Measurements from ENCODE around the gene REEP1. TPM values are rescaled to one million over a fixed set of nuclear protein-coding genes. Genes with fewer than 3 reads are reported as not detected.
A peak's percentile ranks its signal among the peaks of the same experiment; 100 is the strongest.

REEP1 gene
- total RNA-seq, 1 donor from 2014 or later, result 12.0 TPM

- H3K27ac Mint-ChIP-seq, result peak overlapping the region; percentile 86
Measured at GRCh38 chr2:86213699-86214502, 123.5 kb downstream of the REEP1 start.

GRCh38 chr2:86213056-86213455 is 124.4 kb downstream of the REEP1 start:
- Mint-ChIP-seq H3K4me3 (ENCODE audit: low read depth) (no peak overlapping the region), H3K27me3 (no peaks in the 10 kb centered on the region), H3K27ac (no peak overlapping the region), H3K9me3 (ENCODE audit: low read depth) (no peaks in the 10 kb centered on the region), H3K4me1 (ENCODE audit: low read depth) (peaks cover 17% of the 10 kb centered on the region), H3K36me3 (ENCODE audit: insufficient read depth) (peaks cover 20% of the 10 kb centered on the region)
- DNase-seq (ENCODE audit: low spot score, unreplicated experiment), result no peak
- no peak for TF ChIP-seq CTCF (IDR thresholded peaks at IDR 0.05; ENCODE audit: unreplicated experiment)

More at GRCh38 chr2:86213699-86214502, 123.5 kb downstream of the REEP1 start:
- Mint-ChIP-seq H3K36me3 (ENCODE audit: insufficient read depth) (peaks cover 16% of the 10 kb centered on the region), H3K4me1 (ENCODE audit: low read depth) (peaks cover 18% of the 10 kb centered on the region), H3K27me3 (no peaks in the 10 kb centered on the region), H3K9me3 (ENCODE audit: low read depth) (no peaks in the 10 kb centered on the region), H3K4me3 (ENCODE audit: low read depth) (no peak overlapping the region)
- no peak for TF ChIP-seq CTCF (IDR thresholded peaks at IDR 0.05; ENCODE audit: unreplicated experiment)
- no peak for DNase-seq (ENCODE audit: low spot score, unreplicated experiment)

GRCh38 chr2:86211796-86212188 is 125.6 kb downstream of the REEP1 start:
- no peak for TF ChIP-seq CTCF (IDR thresholded peaks at IDR 0.05; ENCODE audit: unreplicated experiment)
- Mint-ChIP-seq H3K9me3 (ENCODE audit: low read depth) (no peaks in the 10 kb centered on the region), H3K36me3 (ENCODE audit: insufficient read depth) (peaks cover 23% of the 10 kb centered on the region), H3K4me1 (ENCODE audit: low read depth) (peaks cover 16% of the 10 kb centered on the region), H3K27me3 (no peaks in the 10 kb centered on the region), H3K4me3 (ENCODE audit: low read depth) (no peak overlapping the region), H3K27ac (no peak overlapping the region)
- DNase-seq (ENCODE audit: low spot score, unreplicated experiment), result no peak

GRCh38 chr2:86211033-86211795 is 126.2 kb downstream of the REEP1 start:
- H3K36me3 Mint-ChIP-seq (ENCODE audit: insufficient read depth), result peaks cover 27% of the 10 kb centered on the region
- H3K27ac Mint-ChIP-seq, result no peak overlapping the region
- H3K9me3 Mint-ChIP-seq (ENCODE audit: low read depth), result no peaks in the 10 kb centered on the region
- DNase-seq (ENCODE audit: low spot score, unreplicated experiment), result no peak
- TF ChIP-seq CTCF (IDR thresholded peaks at IDR 0.05; ENCODE audit: unreplicated experiment), result no peak
- H3K4me3 Mint-ChIP-seq (ENCODE audit: low read depth), result no peak overlapping the region
- no peaks in the 10 kb centered on the region for H3K27me3 Mint-ChIP-seq
- peaks cover 16% of the 10 kb centered on the region for H3K4me1 Mint-ChIP-seq (ENCODE audit: low read depth)

GRCh38 chr2:86204458-86204857 is 133.0 kb downstream of the REEP1 start:
- Mint-ChIP-seq H3K36me3 (ENCODE audit: insufficient read depth) (peaks cover 11% of the 10 kb centered on the region), H3K27me3 (no peaks in the 10 kb centered on the region), H3K9me3 (ENCODE audit: low read depth) (no peaks in the 10 kb centered on the region), H3K4me1 (ENCODE audit: low read depth) (peaks cover 18% of the 10 kb centered on the region), H3K4me3 (ENCODE audit: low read depth) (no peak overlapping the region), H3K27ac (no peak overlapping the region)
- TF ChIP-seq CTCF (IDR thresholded peaks at IDR 0.05; ENCODE audit: unreplicated experiment), result no peak
- no peak for DNase-seq (ENCODE audit: low spot score, unreplicated experiment)
